Measurements from ENCODE around the gene HERPUD1. TPM values are rescaled to one million over a fixed set of nuclear protein-coding genes. Genes with fewer than 3 reads are reported as not detected.

Gene HERPUD1
- total RNA-seq, 1 donor from 2014 or later = 108 TPM

DNA sequence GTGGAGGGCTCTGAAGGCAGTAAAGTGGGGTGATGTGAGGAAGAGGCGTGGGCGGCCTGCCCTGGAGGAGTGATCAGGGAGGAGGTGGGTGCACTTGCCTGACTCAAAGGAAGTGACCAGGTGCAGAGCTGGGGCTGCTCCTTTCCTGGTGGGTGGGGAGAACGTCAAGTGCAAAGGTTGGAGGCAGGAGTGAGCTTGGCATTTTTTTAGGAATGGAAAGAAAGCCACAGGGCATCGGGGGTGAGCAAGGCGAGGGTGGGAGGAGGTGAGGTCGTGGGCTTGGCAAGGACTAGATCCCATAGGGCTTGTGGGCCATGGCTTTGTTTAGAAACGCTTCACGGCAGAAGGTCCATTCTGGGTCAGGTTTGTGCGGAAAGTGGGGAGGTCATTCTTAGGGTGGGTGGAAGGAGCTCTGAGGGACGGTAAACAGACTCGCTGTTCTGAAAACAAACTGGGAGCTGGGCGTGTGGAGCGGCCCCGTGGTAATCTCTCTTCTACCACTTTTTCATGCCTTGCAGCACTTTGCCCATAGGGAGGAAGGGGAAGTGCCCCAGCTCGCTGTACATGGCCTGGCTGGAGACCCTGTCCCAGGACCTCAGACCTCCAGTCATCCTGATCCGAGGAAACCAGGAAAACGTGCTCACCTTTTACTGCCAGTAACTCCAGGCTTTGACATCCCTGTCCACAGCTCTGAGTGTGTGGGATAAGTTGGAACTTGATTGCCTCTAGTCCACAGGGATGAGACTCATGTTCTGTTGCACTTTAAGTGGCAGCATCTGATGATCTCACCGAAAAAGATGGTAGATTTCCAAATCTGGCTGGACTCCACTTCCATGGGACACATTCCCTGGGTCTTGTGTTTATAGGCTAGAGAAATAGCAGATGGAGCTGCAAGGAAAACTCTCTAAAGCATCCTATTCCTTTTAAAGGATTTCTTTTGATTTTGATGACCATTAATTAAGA is 18.9 kb upstream of the HERPUD1 start:
- H3K36me3 ChIP-seq = no peaks in the 10 kb centered on the region
- H3K4me1 ChIP-seq = peaks cover 0 to 13% of the 10 kb centered on the region in 2 donors
- no peak overlapping the region for H3K4me3 ChIP-seq
- intact Hi-C loops (cut with DNase I) = no loop called here
- H3K27me3 ChIP-seq = no peaks in the 10 kb centered on the region
- H3K27ac ChIP-seq = no peak overlapping the region
- H3K9me3 ChIP-seq = no peaks in the 10 kb centered on the region
- TF ChIP-seq CTCF (IDR thresholded peaks at IDR 0.05) = no peak
- no peak for DNase-seq (ENCODE audit: low spot score in 2 of 2)

DNA sequence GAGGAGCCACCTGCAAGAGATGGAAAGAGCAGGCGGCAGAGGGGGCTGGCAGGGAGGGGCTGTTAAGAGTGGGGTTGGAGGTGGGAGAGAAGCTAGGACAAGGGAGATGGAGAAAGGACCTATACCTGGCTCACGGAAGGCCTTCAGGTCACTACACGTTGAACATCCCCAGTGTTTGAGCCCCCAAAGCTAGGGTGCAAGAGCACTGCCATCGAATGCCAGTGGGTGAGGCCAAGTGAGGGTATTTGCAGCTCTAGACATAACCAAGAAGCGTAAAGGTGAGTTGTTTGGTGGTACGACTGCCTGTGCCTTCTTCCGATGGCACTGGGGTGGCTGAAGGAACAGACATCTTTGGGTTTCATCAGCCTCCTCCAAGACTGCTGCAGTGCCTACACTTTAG is 17.0 kb upstream of the HERPUD1 start:
- peak overlapping the region in 1 of 2 donors; percentile 5 for H3K4me3 ChIP-seq
- peaks cover 0 to 13% of the 10 kb centered on the region in 2 donors for H3K4me1 ChIP-seq
- H3K9me3 ChIP-seq = no peaks in the 10 kb centered on the region
- no peak for TF ChIP-seq CTCF (IDR thresholded peaks at IDR 0.05)
- H3K27ac ChIP-seq = peak overlapping the region in 1 of 2 donors; percentile 43
- H3K36me3 ChIP-seq = no peaks in the 10 kb centered on the region
- no peak for DNase-seq (ENCODE audit: low spot score in 2 of 2)
- H3K27me3 ChIP-seq = no peaks in the 10 kb centered on the region
- intact Hi-C loops (cut with DNase I) = no loop called here

- DNase-seq (ENCODE audit: low spot score in 2 of 2) = no peak
- H3K27ac ChIP-seq = peak overlapping the region in 1 of 2 donors; percentile 50
- H3K4me3 ChIP-seq = peak overlapping the region in 1 of 2 donors; percentile 5
- no peaks in the 10 kb centered on the region for H3K9me3 ChIP-seq
- H3K27me3 ChIP-seq = no peaks in the 10 kb centered on the region
- no peaks in the 10 kb centered on the region for H3K36me3 ChIP-seq
- TF ChIP-seq CTCF (IDR thresholded peaks at IDR 0.05) = no peak
- intact Hi-C loops (cut with DNase I) = no loop called here
- H3K4me1 ChIP-seq = peaks cover 0 to 13% of the 10 kb centered on the region in 2 donors
Measured at GRCh38 chr16:56915336-56916119, 16.4 kb upstream of the HERPUD1 start.

- no peak for DNase-seq (ENCODE audit: low spot score in 2 of 2)
- intact Hi-C loops (cut with DNase I) = no loop called here
- H3K9me3 ChIP-seq = no peaks in the 10 kb centered on the region
- peaks cover 0 to 13% of the 10 kb centered on the region in 2 donors for H3K4me1 ChIP-seq
- H3K27me3 ChIP-seq = no peaks in the 10 kb centered on the region
- no peak for TF ChIP-seq CTCF (IDR thresholded peaks at IDR 0.05)
- H3K4me3 ChIP-seq = no peak overlapping the region
- H3K36me3 ChIP-seq = no peaks in the 10 kb centered on the region
- peak overlapping the region; percentile 24 to 50 for H3K27ac ChIP-seq
Measured at GRCh38 chr16:56916571-56917403, 15.2 kb upstream of the HERPUD1 start.

DNA sequence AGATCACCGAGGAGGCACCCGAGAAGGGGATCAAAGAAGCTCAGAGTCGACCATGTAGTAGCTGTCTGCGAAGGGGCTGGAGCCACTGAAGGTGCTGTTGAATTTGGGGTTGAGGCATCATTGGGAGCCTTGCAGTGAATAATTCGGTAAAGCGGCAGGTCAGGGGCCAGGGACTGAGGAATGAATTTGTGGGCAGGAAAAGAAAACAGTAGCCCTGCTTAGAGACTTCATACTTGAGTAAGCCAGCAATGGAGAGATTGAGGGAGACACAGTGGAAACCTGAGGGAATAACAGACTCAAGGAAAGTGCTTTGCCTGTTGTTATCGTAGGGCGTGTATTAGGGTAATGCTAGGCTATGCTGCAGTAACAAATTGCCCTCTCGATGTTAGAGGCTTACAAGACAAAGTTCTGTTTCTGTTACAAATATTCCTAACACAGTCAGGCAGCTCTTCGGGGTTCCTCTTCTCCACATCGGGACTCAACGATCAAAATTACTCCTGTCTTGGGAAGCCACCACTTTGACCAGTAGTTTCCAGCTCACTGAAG is 13.4 kb upstream of the HERPUD1 start:
- intact Hi-C loops (cut with DNase I) = no loop called here
- no peaks in the 10 kb centered on the region for H3K9me3 ChIP-seq
- no peak overlapping the region for H3K4me3 ChIP-seq
- TF ChIP-seq CTCF (IDR thresholded peaks at IDR 0.05) = no peak
- H3K36me3 ChIP-seq = no peaks in the 10 kb centered on the region
- H3K27ac ChIP-seq = no peak overlapping the region
- H3K27me3 ChIP-seq = no peaks in the 10 kb centered on the region
- peaks cover 0 to 13% of the 10 kb centered on the region in 2 donors for H3K4me1 ChIP-seq
- DNase-seq (ENCODE audit: low spot score in 2 of 2) = no peak

Data from ascending aorta (tissue), 2 donors.